GF-D8 (cell line): ENCODE data around the gene GDPD3.
A peak's percentile ranks its signal among the peaks of the same experiment; 100 is the strongest.

Experiments used
- DNase-seq: peaks from one replicate; lab custom pipeline; 2025; lab: John Stamatoyannopoulos, UW

GDPD3 gene

GRCh38 chr16:30078744-30079143 is 34.6 kb downstream of the GDPD3 start:
- no peak for DNase-seq

GRCh38 chr16:30077656-30078055 is 35.7 kb downstream of the GDPD3 start:
- DNase-seq, result no peak

GRCh38 chr16:30076276-30076791 is 37.0 kb downstream of the GDPD3 start:
- DNase-seq, result no peak

- peak; percentile 73 for DNase-seq
These were observed 37.6 kb downstream of the GDPD3 start, which contains the start of gene PPP4C for GRCh38 chr16:30075503-30076275. Gene PPP4C, plus strand, starts transcription at chr16:30075994. Its CDS starts 384 bp downstream, at chr16:30076378.

- no peak for DNase-seq
These were observed 42.8 kb downstream of the GDPD3 start for GRCh38 chr16:30070490-30070889.

- no peak for DNase-seq
These were observed 43.5 kb downstream of the GDPD3 start for GRCh38 chr16:30069611-30070462.

- DNase-seq, result no peak
These were observed 44.4 kb downstream of the GDPD3 start for GRCh38 chr16:30068750-30069610.

GRCh38 chr16:30068333-30068732 is 45.0 kb downstream of the GDPD3 start:
- DNase-seq, result no peak

- DNase-seq, result no peak
These were observed 45.8 kb downstream of the GDPD3 start for GRCh38 chr16:30067584-30067916.

- DNase-seq, result no peak
These were observed 46.4 kb downstream of the GDPD3 start for GRCh38 chr16:30066761-30067583.

GRCh38 chr16:30065943-30066760 is 47.2 kb downstream of the GDPD3 start:
- DNase-seq, result no peak

GRCh38 chr16:30065102-30065942 is 48.0 kb downstream of the GDPD3 start, which contains the start of gene ALDOA:
Gene ALDOA, plus strand, starts transcription at chr16:30065760. Its CDS starts 1,138 bp downstream, at chr16:30066898.
- DNase-seq, result peak; percentile 96

GRCh38 chr16:30064729-30065101 is 48.6 kb downstream of the GDPD3 start:
- no peak for DNase-seq

- peak; percentile 58 for DNase-seq
These were observed 49.2 kb downstream of the GDPD3 start for GRCh38 chr16:30063893-30064728.

GRCh38 chr16:30063278-30063892 is 50.0 kb downstream of the GDPD3 start:
- no peak for DNase-seq

GRCh38 chr16:30060836-30061554 is 52.3 kb downstream of the GDPD3 start:
- no peak for DNase-seq

- no peak for DNase-seq
These were observed 53.0 kb downstream of the GDPD3 start for GRCh38 chr16:30060346-30060745.
